Pons (tissue), 1 donor: ENCODE results near the gene LIN52.

ENCODE experiments used
- DNase-seq: peaks from one replicate; pipeline ENCODE4 v3.0.0-alpha.2; 2016; ENCODE audit warnings: low spot score

The LIN52 gene

GRCh38 chr14:74237441-74237840 is 152.7 kb downstream of the LIN52 start:
- no peak for DNase-seq

- no peak for DNase-seq
These were observed 154.5 kb downstream of the LIN52 start, which contains the start of gene VSX2 for GRCh38 chr14:74238974-74239847. Gene VSX2 (plus strand): TSS chr14:74239449. CDS start chr14:74239562, 113 bp downstream.

- DNase-seq, result no peak
These were observed 155.4 kb downstream of the LIN52 start for GRCh38 chr14:74239848-74240793.

DNA sequence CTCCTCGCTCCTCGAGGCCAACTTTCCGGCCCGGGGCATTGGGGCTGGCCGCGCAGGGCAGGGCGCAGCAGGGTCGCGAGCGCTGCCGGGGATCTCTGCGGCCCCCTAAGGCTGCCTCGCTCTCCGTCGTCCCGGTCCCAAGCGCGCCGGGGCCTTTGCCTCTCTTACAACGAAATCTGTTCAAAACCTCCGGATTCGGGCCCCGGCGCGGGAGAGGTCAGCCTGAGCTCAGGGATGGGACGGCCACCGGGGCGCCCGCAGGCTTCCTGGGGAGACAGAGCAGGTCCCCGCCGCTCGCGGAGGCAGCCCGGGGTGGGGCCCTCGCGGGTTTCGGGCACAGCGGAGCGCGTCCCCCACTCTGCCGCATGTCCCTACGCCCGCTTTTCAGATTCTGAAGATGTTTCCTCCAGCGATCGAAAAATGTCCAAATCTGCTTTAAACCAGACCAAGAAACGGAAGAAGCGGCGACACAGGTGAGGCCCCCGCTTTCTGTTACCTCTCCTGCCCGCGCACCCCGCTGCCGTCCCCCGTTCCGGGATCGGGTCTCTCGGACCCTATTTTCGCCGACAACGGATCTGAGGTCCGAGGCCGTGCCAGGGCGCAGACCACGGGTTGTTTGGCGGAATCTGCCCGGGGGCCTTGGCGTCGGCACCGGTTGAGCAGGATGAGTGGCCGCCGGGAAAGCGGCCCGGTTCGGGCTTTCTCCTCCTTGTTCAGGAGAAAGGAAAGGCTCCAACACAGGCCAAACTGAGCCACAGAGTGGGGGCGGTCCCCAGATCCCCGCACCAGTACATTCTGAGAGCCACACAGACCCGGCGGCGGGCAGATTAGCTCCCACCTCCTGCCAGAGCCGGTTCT is 156.3 kb downstream of the LIN52 start:
- DNase-seq, result no peak

GRCh38 chr14:74241652-74242017 is 156.9 kb downstream of the LIN52 start:
- no peak for DNase-seq

GRCh38 chr14:74242021-74242779 is 157.4 kb downstream of the LIN52 start:
- no peak for DNase-seq

- no peak for DNase-seq
These were observed 158.0 kb downstream of the LIN52 start for GRCh38 chr14:74242780-74243042.

DNA sequence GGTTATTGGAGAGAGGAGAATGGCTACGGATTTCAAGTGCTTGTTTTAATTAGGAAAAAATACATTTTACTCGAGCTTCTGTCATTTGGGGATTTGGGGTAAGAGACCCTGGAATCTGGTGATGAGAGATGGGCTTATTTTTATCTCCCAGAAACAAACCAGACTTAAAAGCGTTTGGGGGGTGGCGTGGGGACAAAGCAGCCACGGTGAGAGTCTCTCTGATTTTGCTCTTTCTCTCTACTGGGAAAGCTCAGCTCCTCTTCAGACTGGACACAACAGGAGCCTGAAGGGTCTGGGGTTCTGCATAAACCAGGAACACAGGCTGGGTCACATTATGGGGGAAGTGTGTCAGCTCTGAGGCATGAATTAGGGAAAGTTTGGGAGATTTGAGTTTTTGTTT is 158.3 kb downstream of the LIN52 start:
- no peak for DNase-seq

GRCh38 chr14:74244115-74244514 is 159.4 kb downstream of the LIN52 start:
- DNase-seq, result no peak

- no peak for DNase-seq
These were observed 160.5 kb downstream of the LIN52 start for GRCh38 chr14:74245292-74245691.

DNA sequence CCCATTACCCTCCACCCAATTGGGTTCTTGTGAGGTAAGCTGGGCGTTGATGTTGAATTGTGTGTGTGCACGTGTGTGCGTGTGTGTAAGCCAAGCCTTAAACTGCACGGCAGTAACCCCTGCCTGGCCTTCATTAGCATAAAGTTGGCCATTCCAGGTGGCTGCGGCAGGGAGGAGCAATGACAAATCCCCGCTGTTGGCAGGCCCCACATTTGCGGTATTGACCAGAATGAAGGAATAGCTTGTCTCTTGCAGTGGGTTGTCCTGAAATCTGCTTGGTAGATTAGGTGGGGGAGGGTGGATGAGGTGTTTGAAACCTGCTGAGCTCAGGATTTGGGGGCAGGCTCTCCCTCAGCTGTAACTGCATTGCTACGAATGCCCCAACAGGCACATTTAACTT is 161.8 kb downstream of the LIN52 start:
- no peak for DNase-seq

- DNase-seq, result no peak
These were observed 163.3 kb downstream of the LIN52 start for GRCh38 chr14:74248017-74248416.

GRCh38 chr14:74249433-74250375 is 164.9 kb downstream of the LIN52 start:
- no peak for DNase-seq
